Liver (tissue), 3 donors: Measurements from ENCODE around the gene RASSF7.

Experiments
- CTCF ChIP-seq: fragments of 150-350 bp; IDR thresholded peaks from 2 replicates; pipeline ENCODE4 v1.5.1; 2017; ENCODE audit warnings: improper control_type of control experiment, low read depth, low read length; ENCODE audit not compliant: missing input control
- EGR1 ChIP-seq, 2 donors: IDR thresholded peaks; 2 replicates each; pipeline ENCODE4 v1.6.1; 2016 to 2018; ENCODE audit warnings: antibody characterized with exemption in 2 of 2, low read depth in 2 of 2
- FOXA1 ChIP-seq: IDR thresholded peaks from 2 replicates; pipeline ENCODE4 v1.6.1; 2016; ENCODE audit warnings: antibody characterized with exemption
- HNF4A ChIP-seq, 2 donors: conservative IDR thresholded peaks; 2 replicates each; pipeline ENCODE4 v1.6.1; 2016; ENCODE audit warnings: antibody characterized with exemption in 2 of 2, mild to moderate bottlenecking in 2 of 2
- JUND ChIP-seq, 2 donors: IDR thresholded peaks; 2 replicates each; pipeline ENCODE4 v1.6.1; 2016; ENCODE audit warnings: antibody characterized with exemption in 2 of 2
- MAX ChIP-seq: IDR thresholded peaks from 2 replicates; pipeline ENCODE4 v1.6.1; 2016; ENCODE audit warnings: antibody characterized with exemption
- REST ChIP-seq: IDR thresholded peaks from 2 replicates; pipeline ENCODE4 v1.6.1; 2016; ENCODE audit warnings: antibody characterized with exemption, mild to moderate bottlenecking
- SP1 ChIP-seq: IDR thresholded peaks from 2 replicates; pipeline ENCODE4 v1.6.1; 2018; ENCODE audit warnings: antibody characterized with exemption, mild to moderate bottlenecking
- TAF1 ChIP-seq: conservative IDR thresholded peaks from 2 replicates; pipeline ENCODE4 v1.6.1; 2016; ENCODE audit warnings: antibody characterized with exemption, mild to moderate bottlenecking
- YY1 ChIP-seq: IDR thresholded peaks from 2 replicates; pipeline ENCODE4 v1.6.1; 2016; ENCODE audit warnings: antibody characterized with exemption, mild to moderate bottlenecking
- donor health status: healthy.
- donor health status: healthy.

GRCh38 chr11:550021-550745 is 10.6 kb upstream of the RASSF7 start:
- no peak for TF ChIP-seq MAX
- no peak for TF ChIP-seq EGR1 (IDR thresholded peaks at IDR 0.05; ENCODE audit: low read depth in 2 of 2)
- TF ChIP-seq REST: no peak
- TF ChIP-seq CTCF: no peak
- TF ChIP-seq JUND (IDR thresholded peaks at IDR 0.05): no peak
- TF ChIP-seq YY1: no peak
- no peak for TF ChIP-seq HNF4A (conservative IDR thresholded peaks at IDR 0.05)
- no peak for TF ChIP-seq TAF1
- TF ChIP-seq FOXA1: no peak
- TF ChIP-seq SP1: no peak
